ENCODE measurements around the gene PPIH.
"Not testable (repeated sequence)": the region's sequence is repeated elsewhere in the genome, so short reads cannot be mapped to it uniquely, and the experiment has no call there.

The PPIH gene

GRCh38 chr1:42682484-42682738 is 24.2 kb downstream of the PPIH start:
- DNase-seq (ENCODE audit: low read depth in 3 of 3), result not testable (repeated sequence)

- DNase-seq (ENCODE audit: low read depth in 3 of 3), result peak; percentile 28 to 53 (median 49)
Observed at GRCh38 chr1:42682739-42683531, 24.7 kb downstream of the PPIH start.

DNA sequence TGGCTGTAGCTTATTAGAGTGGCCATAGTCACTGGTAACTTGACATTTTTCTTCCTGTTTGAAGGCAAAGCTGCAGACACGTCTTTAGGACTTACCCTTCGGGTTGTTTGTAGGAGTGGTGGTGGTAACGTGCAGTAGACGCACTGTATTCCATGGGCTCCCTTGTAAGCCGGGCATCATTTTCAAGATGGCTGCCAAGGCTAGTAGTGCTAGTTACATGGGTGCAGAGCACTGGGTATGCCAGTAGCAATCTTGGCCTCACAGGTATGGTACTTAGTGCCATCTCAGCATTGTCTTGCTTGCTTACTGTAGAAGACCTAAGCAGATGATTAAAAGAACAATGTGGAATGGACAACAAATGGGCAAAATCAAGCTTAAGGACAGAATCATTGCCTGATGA is 25.9 kb downstream of the PPIH start:
- no peak for DNase-seq (ENCODE audit: low read depth in 3 of 3)

DNA sequence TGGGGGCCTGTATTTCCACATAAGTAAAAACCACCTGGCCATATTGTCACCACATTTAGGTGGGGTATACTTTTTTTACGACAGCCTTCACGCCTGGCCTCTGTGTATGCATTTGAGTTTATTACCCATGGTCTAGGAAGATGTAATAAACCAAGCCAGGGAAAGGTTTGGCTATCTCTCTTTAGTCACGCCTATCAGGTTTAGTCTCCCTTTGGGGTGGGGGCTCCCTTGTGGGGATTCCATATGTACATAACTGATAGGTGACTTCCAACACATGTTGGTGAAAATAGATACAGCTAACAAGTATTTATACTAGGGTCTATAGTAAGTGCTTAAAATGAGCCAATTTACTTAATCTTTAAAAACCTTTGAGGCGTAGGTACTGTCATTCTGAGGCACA is 28.2 kb downstream of the PPIH start:
- DNase-seq (ENCODE audit: low read depth in 3 of 3), result no peak

- DNase-seq (ENCODE audit: low read depth in 3 of 3), result no peak
Observed at GRCh38 chr1:42689912-42690311, 31.7 kb downstream of the PPIH start.

GRCh38 chr1:42690477-42691156 is 32.4 kb downstream of the PPIH start:
- DNase-seq (ENCODE audit: low read depth in 3 of 3), result no peak

GRCh38 chr1:42691157-42691498 is 32.9 kb downstream of the PPIH start:
- no peak for DNase-seq (ENCODE audit: low read depth in 3 of 3)

- no peak for DNase-seq (ENCODE audit: low read depth in 3 of 3)
Observed at GRCh38 chr1:42692461-42692860, 34.2 kb downstream of the PPIH start.

- no peak for DNase-seq (ENCODE audit: low read depth in 3 of 3)
Observed at GRCh38 chr1:42692911-42693310, 34.7 kb downstream of the PPIH start.

GRCh38 chr1:42698081-42698813 is 40.0 kb downstream of the PPIH start:
- no peak for DNase-seq (ENCODE audit: low read depth in 3 of 3)

GRCh38 chr1:42700006-42700405 is 41.8 kb downstream of the PPIH start:
- DNase-seq (ENCODE audit: low read depth in 3 of 3), result no peak

GRCh38 chr1:42703888-42704464 is 45.8 kb downstream of the PPIH start:
- no peak for DNase-seq (ENCODE audit: low read depth in 3 of 3)

DNA sequence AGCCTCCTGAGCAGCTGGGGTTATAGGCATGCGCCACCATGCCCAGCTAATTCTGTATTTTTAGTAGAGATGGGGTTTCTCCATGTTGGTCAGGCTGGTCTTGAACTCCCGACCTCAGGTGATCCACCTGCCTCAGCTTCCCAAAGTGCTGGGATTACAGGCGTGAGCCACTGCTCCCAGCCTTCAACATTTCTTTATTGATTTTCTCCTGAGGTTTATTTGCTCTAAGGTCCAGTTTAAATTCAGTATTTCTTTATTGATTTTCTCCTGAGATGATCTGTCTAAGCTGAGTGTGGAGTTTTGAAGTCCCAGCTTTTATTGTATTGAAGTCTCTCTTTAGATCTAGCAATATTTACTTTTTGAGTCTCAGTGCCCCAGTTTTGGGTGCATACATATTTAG is 54.6 kb downstream of the PPIH start:
- not testable (repeated sequence) for DNase-seq (ENCODE audit: low read depth in 3 of 3)

DNA sequence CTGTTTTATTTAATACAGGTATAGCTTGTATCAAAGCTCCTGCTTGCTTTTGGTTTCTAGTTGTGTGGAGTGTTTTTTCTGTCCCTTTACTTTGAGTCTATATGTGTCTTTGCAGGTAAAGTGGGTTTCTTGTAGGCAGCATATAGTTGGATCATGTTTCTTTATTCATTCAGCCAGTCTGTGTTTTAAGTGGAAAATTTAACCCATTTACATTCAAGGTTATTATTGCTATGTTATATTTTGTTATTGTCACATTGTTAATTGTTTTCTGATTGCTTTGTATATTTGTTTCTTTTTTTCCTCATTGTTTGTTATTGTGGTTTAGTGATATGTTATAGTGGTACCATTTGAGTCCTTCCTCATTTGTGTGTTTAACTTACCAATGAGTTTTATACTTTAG is 55.1 kb downstream of the PPIH start:
- no peak for DNase-seq (ENCODE audit: low read depth in 3 of 3)

DNA sequence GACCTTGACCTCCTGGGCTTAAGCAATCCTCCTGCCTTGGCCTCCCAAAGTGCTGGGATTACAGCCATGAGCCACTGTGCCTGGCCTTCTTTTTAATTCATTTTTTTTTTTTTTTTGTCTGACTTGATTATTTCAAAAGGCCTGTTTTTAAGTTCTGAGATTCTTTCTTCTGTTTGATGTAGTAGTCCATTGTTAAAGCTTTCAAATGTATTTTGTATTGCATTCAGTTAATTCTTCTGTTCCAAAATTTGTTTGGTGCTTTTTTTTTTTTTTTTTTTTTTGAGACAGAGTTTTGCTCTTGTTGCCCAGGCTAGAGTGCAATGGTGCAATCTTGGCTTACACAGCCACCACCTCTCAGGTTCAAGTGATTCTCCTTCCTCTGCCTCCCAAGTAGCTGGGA is 56.2 kb downstream of the PPIH start:
- DNase-seq (ENCODE audit: low read depth in 3 of 3), result not testable (repeated sequence)

DNA sequence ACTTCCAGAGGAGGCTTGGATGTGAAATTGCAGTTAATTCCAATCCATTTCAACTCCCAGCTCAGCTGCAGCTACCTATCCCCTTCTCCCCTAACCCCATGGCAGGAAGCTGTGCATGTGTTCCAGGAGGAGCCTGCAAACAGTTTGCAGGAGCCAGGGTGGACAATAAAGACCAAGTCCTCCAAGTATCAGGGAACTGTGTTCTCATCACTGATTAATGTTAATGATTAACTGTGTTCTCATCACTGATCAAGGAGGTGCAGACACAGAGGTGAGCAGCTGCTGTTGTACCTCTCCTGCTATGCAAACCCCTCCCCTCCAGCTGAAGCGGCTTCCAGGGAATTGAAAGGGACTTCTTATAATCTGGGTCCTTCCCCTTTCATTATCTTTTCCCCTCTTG is 62.6 kb downstream of the PPIH start:
- DNase-seq (ENCODE audit: low read depth in 3 of 3), result no peak

- DNase-seq (ENCODE audit: low read depth in 3 of 3), result no peak
Observed at GRCh38 chr1:42721926-42722325, 63.7 kb downstream of the PPIH start.

DNA sequence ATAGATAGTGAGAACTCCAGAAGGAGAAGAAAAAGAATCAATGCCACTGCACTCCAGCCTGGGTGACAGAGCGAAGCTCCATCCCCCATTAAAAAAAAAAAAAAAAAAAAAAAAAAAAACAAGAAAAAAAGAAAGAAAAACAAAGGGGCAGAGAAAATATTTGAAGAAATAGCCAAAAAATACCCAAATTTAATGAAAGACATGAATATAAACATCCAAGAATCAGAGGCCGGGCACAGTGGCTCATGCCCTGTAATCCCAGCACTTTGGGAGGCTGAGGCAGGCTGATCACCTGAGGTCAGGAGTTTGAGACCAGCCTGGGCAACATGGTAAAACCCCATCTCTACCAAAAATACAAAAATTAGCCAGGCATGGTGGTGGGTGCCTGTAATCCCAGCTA is 64.2 kb downstream of the PPIH start:
- DNase-seq (ENCODE audit: low read depth in 3 of 3), result not testable (repeated sequence)

DNA sequence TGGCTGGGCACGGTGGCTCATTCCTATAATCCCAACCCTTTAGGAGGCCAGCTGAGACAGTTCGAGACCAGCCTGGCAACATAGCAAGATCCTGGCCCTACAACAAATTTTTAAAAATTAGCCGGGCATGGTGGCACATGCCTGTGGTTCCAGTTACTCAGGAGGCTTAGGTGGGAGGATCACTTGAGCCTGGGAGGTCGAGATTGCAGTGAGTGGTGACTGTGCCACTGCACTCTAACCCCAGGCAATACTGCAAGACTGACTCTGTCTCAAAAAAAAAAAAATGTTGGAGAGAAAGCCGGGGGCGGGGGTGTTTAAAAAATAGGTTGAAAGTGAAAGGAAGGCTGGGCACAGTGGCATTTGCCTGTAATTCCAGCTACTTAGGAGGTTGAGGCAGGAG is 65.3 kb downstream of the PPIH start:
- DNase-seq (ENCODE audit: low read depth in 3 of 3), result no peak

DNA sequence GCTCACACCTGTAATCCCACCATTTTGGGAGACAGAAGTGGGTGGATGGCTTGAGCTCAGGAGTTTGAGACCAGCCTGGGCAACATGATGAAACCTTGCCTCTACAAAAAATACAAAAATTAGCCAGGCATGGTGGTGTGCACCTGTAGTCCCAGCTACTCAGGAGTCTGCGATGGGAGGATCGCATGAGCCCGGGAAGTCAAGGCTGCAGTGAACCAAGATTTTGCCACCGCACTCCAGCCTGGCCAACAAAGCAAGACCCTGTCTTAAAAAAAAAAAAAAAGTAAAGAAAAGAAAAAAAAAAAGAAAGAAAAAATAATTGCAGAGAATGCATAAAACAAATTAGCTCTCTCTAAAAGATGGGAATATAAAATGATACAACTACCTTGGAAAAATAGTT is 67.6 kb downstream of the PPIH start:
- not testable (repeated sequence) for DNase-seq (ENCODE audit: low read depth in 3 of 3)

Measured in stimulated activated CD4-positive, alpha-beta T cell treated with anti-CD3 and anti-CD28 coated beads, TNF-alpha, amount 100 ng/mL, for 4 hours (primary cell).